SH-SY5Y (cell line): ENCODE data around the gene ELF2.

Experiments
- GATA2 ChIP-seq: IDR thresholded peaks from 2 replicates; pipeline ENCODE4 v1.6.1; 2011; ENCODE audit warnings: mild to moderate bottlenecking, low read depth, low read length
- GATA3 ChIP-seq: IDR thresholded peaks from 2 replicates; pipeline ENCODE4 v1.6.1; 2011; ENCODE audit warnings: low read depth, mild to moderate bottlenecking, low read length, moderate library complexity

ELF2 gene

GRCh38 chr4:139123910-139124309 lies 53.1 kb downstream of the ELF2 start:
- TF ChIP-seq GATA3, result no peak
- no peak for TF ChIP-seq GATA2

DNA sequence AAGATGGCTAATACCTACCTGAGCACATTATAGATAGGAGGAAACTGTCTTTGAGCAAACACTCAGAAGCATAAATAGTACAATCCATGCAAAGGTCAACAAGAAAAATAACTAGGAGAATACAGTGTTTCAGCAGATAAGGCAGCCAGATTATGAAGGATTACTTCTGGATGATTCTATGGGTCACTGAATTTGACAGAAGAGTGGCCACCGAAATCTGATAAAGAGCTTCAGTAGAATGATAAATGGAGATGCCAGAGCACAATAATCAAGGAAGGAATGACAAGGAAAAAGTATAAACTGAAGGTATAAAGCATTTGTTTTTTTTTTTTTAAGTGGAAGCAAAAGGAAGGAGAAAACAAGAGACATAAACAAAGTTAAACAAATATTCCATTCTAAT lies 58.7 kb downstream of the ELF2 start:
- no peak for TF ChIP-seq GATA2
- TF ChIP-seq GATA3, result no peak

GRCh38 chr4:139115226-139115625 lies 61.8 kb downstream of the ELF2 start:
- TF ChIP-seq GATA3 (no peak), GATA2 (no peak)

- TF ChIP-seq GATA2 (no peak), GATA3 (no peak)
Observed at GRCh38 chr4:139112650-139113049, 64.4 kb downstream of the ELF2 start.

DNA sequence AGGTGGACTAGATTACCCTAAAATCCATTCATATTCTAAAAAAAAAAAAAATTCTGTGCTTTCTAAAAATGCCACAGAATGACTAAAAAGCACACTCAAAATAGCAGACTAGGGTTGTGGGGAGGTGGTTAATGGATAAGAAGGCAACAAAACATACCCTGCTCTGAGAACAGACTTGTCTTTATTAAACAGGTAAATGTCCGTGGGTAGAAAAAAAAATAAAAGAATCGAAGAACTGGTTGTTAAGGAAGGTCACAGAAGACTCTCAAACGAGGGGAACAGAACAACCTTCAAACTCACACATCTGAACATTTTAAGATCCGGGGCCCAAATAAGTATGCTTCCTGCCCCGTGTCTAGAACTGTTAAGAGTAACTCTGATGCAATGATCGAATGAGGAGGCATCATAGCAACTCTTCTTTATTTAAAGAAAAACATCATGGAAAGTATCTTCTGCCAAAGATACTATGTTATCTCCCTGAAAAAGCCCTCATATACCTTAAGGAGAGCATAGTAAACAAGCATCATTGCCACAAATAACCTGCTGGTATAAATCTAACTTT lies 68.4 kb downstream of the ELF2 start:
- TF ChIP-seq GATA3, result no peak
- TF ChIP-seq GATA2, result no peak

- no peak for TF ChIP-seq GATA2
Observed at GRCh38 chr4:139099366-139099982, 77.5 kb downstream of the ELF2 start.

DNA sequence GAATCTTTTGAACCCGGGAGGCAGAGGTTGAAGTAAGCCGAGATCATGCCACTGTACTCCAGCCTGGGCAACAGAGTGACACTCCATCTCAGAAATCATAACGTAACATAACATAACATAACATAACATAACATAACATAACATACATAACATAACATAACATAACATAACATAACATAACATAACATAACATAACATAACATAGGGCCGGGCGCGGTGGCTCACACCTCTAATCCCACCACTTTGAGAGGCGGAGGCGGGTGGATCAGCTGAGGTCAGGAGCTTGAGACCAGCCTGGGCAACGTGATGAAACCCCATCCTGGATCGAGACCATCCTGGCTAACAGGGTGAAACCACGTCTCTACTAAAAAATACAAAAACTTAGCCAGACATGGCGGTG lies 84.7 kb downstream of the ELF2 start:
- no peak for TF ChIP-seq GATA2
- no peak for TF ChIP-seq GATA3

DNA sequence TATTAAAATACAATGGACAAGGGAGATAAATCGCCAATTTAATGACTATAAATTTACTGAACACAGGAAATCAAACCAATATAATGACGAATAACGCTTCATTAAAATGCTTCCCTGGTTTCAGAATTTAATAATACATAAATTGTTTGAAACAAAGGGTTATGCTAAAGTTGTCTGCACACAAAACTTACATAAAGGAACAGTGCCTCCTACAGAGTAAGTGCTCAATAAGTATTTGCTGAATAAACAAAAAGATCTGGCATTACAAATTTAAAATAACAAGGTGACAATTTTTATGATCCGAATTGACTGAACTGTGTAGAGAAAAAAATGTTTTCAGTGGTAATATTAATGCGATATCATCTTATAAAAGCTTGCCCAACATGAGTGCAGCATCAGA lies 91.9 kb downstream of the ELF2 start:
- TF ChIP-seq GATA3 (no peak), GATA2 (no peak)

DNA sequence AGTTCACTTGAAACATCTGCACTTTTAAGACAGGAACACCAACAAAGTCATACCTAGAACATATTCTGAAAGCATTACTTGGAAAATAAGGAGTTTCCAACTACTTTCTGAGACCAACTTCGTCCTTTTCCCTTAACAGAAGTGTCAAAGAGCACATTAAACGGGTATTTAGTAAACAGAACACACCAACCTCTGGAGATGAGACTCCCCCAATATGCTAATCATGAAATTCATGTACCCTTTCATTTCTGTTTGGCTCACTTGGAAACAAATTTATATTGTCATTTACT lies 92.3 kb downstream of the ELF2 start:
- no peak for TF ChIP-seq GATA3

DNA sequence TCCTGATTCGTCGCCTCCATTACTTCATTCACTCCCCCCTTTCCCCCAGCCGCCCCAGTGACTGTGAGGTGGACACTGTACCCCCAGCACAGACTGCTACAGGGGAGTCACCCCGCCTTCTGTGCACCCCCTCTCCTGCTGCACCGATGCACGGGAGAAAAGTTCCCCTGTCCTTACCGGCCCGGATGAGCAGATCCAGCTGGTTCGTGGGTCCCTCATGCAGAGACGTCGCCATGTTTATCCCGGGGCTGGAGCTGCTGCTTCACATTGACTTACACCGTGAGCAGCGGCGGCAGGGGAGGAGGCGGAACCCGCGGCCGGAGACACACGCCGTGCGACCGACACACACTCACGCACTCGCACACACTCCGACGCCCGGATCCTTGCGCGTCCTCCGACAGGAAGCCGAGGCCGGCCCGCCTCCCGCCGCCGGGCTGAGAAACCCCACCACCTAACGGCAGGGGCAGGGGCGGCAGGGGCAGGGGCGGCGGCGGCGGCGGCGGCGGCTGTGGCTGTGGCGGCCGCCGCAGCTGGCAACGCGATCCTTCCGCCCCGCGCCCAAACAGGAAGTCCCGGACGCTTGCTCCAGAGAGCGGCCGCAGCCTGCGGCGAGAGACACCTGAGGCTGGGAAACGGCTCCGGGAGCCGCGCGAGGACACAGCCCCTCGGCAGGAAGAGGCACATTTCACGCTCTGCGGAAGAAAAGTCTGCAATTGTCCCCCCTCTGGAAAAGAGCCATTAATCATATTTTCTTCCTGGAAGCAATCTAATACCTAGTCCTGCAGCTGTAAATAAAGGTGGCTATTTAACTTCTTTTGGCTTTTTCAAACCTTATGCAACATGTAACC lies 92.8 kb downstream of the ELF2 start:
- TF ChIP-seq GATA3 (no peak), GATA2 (no peak; the same call in 1 of the 2 replicates)

GRCh38 chr4:139083607-139083955 lies 93.4 kb downstream of the ELF2 start:
- no peak for TF ChIP-seq GATA3
- TF ChIP-seq GATA2, result no peak

GRCh38 chr4:139082750-139083606 lies 94.0 kb downstream of the ELF2 start:
- TF ChIP-seq GATA2 (no peak), GATA3 (no peak)

DNA sequence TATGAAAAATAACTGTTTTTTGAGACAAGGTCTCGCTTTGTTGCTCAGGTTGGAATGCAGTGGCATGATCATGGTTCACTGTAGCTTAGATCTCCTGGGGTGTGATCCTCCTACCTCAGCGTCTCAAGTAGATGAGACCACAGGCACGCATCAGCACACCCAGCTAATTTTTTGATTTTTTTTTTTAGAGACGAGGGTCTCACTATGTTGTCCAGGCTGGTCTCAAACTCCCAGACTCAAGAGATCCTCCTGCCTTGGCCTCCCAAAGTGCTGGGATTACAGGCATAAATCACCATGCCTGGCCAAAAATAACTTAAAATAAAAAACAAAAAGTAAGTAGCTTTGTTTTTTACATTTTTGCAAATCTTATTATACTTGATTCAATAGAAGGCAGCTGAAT lies 98.1 kb downstream of the ELF2 start:
- TF ChIP-seq GATA3, result no peak
- no peak for TF ChIP-seq GATA2

DNA sequence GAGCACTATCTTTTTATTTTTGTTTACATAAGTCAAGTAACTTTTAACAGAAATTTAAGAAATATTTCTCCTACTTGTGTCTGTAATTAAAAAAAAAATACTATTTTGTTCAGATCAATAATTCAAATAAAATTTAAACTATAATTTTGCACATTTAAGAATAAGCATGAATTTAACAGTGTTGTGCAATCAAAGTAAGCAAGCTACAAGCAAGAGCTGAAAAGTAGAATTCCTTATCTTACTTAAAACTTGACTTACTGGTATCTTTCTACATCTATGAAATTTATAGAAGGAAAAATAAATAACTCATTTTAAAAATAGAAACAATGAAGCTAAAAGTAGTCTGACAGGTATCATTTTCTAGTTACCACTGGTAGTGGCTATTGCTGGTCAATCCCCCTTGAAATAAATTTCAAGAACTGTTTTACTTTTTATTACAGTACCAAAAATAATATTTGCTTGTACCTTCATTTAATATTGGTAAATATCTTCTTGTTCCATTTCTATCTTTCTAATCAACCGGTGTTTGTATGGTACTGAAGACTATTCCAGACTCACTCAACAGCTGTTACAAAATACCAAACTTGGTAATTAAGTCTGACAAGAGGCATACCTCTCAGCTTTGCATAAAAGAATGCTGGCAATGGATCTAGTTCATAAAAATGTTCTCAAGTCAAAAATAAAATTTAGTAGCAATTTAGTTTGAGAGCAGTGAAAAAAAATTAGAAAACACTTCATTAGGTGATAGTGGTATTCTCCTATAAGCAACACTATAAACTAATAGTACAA lies 99.3 kb downstream of the ELF2 start:
- TF ChIP-seq GATA3 (no peak), GATA2 (no peak)
